ENCODE measurements around the gene SIL1.
A peak's percentile ranks its signal among the peaks of the same experiment; 100 is the strongest.
"Not testable (repeated sequence)": the region's sequence is repeated elsewhere in the genome, so short reads cannot be mapped to it uniquely, and the experiment has no call there.

Gene SIL1

DNA sequence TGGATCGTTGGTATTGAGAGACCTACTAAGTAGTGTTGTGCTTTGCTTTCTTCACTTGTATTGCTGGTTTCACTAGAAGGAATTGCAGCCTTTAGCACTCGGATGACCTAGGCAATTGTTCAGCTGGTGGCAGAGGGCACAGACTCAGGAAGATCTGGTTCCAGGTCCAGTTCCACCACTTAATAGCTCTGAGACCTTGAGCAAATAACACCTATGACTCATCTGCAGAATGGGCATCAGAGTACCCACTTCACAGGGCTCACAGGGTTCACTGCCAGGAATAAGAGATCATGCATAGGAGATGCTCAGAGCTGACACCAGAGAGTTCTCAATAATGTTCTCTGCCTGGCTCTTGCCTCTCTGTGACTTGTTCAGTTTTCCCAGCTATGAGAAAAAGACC is 133.6 kb downstream of the SIL1 start:
- DNase-seq = no peak

DNA sequence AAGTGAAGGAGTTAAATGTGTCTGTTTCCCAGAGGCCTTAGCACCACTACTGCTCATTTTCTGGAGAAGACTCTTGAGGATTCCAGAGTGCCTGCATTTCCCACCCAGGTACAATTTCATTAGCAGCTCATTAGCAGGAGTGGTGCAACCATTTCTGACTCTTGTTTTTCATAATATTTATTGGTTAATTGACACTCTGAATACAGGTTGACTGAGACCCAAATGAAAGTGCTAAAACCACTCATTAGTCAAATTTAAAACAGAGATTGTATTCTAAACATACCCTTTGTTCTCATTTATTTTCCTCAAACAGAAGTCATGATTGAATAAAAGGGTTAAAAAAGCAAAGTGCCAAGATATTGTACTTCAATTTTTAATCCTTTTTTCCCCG is 134.5 kb downstream of the SIL1 start:
- no peak for DNase-seq

DNA sequence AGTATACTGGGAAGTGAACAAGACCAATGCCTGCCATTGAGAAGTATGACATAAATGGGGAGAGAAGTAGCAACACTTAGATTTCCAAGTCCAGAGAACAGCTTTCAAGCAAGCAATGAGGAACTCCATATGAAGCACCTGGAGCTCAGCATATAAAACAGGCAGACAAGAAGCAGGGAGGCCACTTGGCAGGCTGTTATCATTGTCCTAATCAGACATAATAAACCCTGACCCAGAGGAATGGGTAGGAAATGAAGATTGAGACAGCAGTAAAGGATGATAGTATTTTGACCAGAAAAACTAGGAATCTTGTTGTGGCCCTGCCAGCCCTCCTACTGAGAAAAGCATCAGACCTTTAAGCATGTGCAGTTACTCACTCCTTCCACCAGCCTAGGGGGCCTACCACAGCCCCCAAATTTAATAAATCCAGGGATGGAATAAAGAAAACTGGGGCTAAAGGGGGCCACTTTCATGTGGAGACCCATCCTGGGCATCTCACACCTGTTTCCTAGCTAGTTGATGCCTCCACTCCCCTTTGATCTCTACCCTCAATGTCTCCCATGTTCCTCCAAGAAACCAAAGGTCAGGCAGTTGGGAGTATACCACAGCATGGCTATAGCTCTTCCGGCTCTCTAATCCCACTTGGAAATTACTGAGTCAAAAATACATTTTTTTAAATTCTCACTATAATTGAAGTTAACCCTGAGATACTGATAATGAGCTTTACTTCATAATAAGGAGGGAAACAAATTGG is 135.1 kb downstream of the SIL1 start:
- DNase-seq = no peak

DNA sequence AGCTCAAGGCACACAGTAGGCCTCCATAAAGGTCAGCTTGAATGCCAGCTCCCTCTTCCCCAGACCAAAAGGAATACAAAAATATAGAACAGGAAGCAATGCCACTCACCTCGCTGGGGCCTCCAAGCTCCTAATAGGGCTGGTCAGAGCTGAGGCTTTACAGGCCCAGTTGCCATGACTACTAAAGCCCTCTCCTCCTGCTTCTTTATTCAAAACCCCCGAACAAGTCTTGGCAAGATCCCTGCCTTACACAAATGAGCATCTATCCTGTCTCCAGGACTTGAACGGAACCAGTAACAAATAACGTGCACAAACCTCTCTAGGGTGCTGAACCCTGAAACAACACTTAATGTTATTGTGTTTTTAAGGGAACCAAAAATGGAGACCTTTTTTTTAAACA is 136.3 kb downstream of the SIL1 start:
- DNase-seq = peak; percentile 12

DNA sequence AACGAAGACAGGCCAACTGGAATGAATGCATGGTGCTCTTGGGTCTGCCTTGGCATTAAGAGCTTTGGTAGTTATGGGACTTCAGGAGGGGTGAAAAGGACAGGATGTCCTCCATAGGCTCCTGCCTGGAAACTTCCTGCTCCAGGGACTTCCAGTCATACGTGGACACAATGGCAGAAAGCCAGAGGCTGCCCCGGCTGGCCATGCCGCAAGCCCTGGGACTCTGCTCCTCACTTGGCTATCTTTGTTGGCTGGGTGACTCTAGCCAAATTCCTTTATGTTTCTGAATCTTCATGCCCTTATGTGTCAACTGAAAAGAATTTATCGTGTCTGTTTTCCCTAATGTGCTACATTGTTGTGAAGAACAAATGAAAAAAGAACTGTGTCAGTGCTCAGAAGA is 136.9 kb downstream of the SIL1 start:
- DNase-seq = peak; percentile 80

DNA sequence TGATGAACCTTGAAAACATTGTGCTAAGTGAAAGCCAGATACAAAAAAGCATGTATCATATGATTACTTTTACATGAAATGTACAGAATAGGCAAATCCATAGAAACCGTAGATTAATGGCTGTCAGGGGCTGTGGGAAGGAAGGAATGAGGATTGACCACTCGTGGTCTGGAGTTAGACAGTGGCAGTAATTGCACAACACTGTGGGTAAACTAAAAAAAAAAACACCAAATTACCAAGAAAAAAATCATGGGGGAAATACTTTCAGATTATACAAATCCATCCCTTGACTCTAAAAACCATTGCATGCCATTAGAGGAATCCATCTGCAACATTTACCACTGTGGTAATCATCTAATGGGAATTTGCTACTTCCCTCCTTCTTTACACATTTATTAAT is 140.0 kb downstream of the SIL1 start:
- DNase-seq = peak; percentile 92

DNA sequence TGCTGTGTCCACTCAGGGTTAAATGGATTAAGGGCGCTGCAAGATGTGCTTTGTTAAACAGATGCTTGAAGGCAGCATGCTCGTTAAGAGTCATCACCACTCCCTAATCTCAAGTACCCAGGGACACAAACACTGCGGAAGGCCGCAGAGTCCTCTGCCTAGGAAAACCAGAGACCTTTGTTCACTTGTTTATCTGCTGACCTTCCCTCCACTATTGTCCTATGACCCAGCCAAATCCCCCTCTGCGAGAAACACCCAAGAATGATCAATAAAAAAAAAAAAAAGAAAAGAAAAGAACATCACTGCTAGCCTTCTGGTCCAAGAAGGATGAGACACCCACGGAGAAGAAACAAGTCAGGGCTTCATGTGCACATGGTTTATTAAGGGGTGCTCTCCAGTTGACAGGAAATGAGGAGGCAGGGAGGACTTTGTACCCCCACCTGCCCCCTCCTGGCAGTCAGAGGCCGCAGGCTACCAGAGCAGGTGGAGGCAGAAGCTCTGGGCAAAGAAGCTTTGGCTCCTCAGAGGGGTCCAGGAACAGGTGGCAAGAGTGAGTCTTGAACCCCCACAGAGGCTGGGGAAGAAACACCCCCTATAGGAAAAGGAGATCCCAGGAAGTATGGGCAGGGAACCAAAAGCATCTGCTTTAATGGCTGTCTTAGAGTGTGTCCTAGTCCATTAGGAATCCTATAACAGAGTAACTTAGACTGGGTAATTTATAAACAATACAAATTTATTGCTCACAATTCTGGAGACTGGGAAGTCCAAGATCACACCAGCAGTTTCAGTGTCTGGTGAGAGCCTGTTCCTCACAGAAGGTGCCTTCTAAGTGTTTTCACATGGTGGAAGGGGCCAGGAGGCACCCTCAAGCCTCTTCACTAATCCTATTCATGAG is 140.9 kb downstream of the SIL1 start:
- DNase-seq = not testable (repeated sequence)

DNA sequence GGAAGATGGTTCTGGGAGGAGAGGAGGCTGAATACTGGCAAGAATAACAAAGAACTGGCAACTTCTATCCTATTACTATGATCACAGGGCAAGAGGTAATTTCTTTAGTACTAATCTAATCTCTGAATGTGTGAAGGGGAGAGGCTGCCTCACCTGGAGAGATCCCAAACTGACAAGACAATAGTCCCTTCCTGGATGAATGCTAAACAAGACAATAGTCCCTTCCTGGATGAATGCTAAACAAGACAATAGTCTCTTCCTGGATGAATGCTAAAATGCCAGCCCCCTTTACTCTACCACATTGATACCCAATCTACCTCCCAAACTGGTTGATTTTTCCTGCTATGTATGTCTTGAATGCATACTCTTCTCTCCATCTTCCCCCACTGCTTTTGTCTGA is 145.2 kb downstream of the SIL1 start:
- no peak for DNase-seq

DNA sequence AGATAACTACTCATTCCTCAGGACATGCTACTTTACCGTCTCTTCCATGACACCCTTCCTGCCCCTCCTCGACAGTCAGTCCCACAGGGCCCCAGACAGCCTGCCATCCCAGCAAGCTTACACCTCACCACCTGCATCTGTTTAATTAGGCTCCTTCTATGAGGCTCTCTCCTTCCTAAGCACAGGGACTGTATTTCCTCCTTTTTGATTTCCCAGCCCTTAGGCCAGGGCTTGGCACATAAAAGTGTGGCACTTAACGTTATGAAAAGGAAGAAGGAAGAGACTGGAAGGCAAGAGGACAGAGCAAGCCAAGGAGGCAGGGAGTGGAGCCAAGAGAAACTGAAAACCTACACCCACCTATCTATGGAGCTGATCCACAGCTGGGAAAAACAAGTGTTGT is 146.8 kb downstream of the SIL1 start:
- DNase-seq = no peak

DNA sequence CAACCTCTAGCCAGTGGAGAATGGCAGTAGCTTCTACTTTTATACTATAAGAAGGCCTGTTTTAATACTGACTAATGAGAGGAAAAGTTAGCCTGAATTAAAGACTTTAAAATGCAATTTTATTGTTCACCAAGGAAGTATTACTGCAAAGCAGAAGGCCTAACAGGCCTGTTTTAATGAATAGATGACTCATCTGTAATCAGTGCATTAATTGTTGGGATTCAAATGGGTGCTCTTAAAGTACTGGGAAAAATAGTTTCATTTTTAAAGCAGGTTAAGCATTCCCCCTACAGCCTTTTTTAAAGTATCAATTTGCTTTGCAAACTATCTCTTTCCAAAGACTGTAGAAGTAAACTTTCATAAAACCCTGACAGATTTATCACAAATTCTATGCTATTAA is 147.7 kb downstream of the SIL1 start:
- no peak for DNase-seq

DNA sequence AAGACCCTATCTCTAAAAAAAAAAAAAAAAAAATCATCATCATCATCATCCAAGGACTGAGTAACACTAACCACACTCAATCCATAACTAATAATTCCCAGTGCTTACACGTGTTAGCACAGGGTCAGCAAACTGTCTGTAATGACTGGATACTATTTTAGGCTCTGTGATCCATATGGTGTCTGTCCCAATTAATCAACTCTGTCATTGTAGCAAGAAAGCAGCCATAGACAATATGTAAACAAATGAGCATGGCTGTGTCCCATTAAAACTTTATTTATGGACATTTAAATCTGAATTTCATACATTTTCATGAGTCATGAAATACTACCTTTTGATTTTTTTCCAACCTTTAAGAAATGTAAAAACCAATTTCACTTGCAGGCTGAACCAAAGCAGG is 148.4 kb downstream of the SIL1 start:
- no peak for DNase-seq

DNA sequence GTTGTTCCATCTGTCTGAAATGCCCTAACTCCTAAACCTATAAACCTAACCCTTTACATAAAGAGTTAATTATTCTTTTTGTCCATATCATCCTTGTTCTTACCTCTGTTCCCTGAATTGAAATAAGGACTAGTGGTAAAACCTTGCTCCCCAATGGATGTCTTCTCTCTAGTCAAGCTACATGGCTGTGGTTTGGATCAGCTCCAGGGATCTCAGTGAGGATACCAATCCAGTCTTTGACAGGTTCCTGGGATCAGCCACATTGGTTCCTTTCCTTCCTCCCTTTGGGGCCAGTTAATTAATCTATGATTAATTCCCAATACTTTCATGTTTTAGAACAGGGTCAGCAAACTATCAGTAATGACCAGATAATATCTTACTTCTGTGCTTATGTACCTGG is 151.6 kb downstream of the SIL1 start:
- peak; percentile 36 for DNase-seq

DNA sequence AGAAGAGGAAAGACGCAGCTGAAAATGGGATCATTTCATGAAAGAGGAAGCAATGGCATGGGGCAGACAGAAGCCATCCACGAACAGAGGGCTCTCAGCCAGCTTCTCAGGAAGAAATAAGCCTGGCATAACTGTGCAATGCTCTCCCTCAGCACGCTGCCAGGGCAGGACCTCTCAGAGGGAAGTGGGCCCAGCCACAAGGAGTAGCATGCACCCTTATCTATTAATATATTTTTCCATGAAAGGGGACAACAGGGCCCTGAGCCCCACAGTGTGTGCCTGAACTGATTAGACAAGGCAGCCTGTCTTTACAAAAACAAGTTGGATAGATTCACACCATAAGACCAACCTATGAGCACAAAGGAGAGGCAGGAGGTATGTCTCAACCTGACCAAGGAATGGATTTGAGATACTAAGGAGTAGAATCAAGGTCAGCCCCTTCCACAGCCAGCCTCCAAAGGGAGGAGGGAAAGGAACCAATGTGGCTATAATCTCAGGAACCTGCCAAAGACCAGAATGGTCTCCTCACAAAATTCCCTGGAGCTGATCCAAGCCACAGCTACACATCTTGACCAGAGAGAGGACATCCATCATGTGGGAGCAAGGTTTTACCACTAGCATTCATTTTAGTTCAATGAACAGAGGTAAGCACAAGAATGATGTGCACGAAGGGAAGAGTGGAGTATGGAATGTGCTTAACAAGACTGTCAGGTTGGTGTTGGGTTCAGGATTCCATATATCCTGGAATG is 154.8 kb downstream of the SIL1 start:
- peak; percentile 65 for DNase-seq

DNA sequence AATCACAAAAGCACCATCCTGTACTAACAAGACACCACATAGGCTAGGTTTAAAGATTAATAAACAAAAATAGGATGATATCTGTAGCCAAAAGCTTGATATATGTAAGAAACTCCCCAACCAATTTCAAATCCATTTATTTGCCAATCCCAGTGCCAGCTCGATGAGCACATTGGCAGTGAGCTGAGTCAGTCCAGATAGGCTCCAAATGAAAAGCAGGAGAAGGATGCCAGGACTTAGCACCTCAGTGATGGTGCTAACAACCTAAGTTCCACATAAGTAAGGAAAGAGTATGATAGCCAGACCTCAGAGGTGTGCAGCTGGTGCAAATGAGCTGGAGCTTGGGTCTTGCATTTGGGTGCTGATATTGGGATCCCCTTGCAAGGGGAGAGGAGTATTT is 158.1 kb downstream of the SIL1 start:
- DNase-seq = no peak

DNA sequence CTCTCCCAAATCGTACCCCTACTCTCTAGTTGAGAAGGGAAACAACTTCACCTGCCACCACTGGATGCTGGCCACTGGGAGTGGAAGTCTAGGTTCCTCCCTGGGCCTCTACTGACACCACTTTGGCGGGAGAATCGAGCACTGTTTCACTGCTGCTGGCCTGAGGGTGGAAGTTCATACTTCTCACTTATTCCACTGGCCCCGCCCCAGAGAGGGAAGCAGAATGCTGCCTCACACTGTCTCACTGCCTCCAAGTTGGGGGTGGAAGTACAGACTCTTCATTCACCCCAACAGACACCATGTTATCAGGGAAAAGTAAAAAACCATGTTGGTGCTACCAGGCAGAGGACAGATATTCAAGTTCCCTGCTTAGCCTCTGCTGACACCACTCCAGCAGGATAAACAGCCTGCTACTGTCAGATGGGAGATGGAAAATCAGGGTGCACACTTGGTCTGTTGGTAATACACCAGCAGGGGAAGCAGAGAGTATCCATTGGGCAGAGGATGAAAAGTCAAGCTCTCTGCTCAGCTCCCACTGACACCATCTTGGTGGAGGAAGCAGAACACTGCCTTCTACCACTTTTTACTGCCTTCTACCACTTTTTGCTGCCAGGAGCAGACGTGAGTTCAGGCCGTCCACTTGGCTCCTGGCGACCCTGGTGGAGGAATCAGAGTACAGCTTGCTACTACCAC is 159.4 kb downstream of the SIL1 start:
- DNase-seq = no peak

DNA sequence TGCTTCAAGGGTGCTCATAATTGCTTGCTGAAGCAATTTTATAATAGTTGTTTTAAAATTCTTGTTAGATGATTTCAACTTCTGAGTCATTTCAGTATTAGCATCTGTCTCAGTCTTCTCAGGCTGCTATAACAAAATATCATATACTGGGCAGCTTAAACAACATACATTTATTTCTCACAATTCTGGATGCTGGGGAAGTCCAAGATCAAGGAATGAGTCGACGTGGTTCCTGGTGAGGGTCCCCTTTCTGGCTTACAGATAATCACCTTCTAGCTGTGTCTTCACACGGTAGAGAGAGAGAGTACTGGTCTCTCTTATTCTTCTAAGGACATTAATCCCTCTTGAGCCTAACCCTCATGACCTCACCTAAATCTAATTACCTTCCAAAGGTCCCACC is 160.4 kb downstream of the SIL1 start:
- DNase-seq = no peak

DNA sequence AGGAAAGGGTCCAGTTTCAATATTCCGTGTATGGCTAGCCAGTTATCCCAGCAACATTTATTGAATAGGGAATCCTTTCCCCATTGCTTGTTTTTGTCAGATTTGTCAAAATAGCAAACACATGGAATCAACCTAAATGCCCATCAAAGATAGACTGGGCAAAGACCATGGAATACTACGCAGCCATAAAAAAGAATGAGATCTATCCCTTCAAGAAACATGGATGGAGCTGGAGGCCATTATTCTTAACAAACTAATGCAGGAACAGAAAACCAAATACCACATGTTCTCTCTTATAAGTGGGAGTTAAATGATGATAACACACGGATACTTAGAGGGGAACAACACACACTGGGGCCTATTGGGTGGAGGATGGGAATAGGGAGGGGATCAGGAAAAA is 161.8 kb downstream of the SIL1 start:
- DNase-seq = not testable (repeated sequence)

DNA sequence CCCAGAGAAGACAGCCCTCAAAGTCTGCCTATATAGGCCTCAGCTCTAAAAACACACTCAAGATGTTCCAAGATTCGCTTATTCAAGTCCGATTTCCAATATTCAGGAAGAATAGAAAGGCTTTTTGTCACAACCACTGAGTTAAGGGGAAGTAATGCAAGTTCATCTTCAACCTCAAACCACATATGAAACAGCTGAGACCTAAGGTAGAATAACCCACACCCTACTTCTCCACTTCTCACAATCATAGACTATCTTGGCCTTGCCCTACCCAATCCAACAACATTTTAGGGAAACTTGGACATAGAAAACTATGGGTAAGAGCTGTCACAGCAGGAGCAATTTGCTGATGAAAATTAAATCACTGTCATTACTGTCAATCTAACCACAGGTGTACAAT is 171.0 kb downstream of the SIL1 start:
- DNase-seq = no peak

DNA sequence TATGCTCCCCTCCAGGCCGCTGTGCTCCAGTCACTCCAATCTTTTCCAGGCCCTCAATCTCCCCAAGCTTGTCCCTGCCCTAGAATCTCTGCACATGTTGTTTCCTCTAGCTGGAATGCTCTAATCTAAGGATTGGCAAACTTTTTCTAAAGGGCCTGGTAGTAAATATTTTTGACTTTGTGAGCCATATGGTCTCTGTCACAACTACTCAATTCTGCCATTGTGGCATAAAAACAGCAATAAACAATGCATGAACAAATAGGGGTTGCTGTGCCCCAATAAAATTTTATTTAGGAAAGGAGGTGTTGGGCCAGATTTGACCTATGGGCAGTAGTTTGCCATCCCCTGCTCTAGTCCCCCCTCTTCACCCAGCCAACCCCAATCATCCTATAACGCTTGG is 172.5 kb downstream of the SIL1 start:
- DNase-seq = no peak

DNA sequence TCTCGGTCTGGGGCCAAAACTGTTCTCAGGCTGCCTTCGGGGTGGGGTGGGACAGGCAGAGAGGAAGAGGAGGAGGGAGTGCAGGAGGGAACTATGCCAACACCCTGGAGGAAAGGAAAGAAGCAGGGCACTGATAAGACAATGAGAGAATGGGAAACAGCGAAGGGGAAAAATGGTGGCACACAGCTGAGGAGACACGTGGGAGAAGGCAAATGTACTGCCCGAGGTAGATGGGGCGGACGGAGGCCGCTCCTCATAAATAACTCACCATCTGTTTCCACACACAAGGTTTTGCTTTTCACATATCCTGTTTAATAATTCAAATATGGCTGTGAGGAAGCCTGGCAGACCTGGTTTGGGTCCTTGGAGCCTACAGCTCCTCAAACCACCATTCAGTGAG is 174.9 kb downstream of the SIL1 start:
- no peak for DNase-seq

DNA sequence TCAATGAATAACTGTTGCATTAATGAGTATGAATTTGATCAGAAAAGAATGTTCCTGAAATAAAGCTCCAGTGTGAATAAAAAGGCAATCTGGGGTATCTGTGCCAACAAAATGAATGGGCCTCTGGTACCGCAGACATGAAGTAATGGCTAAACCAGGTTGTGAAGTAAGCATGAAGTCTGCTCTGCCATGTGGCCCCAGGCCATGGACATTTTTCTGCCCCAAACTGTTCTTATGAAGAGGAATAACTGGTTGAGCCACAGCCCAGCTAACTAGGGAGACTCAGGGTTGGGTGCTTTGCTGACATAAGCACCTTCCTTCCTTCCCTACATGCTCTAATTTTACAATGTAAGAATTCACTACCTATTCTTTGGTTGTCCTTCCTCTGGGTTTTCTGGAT is 175.6 kb downstream of the SIL1 start:
- DNase-seq = no peak

DNA sequence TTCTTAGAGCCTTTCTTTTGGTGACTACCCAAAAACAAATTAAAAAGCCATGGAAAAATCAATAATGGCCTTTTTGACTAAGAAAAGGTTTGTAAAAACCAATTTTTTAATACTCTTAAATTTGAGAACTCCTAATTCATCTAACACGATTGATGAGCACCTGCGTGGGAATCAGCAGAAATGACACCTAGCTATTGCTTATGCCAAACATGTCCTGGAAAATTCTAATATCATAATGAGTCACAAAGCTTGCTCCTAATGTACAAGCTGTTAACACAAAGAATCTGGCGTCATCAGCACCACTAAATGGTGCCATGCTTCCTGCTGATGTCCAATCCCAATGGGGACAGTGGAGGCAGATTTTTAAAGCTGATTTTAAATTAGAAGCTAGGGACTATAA is 176.8 kb downstream of the SIL1 start:
- no peak for DNase-seq

DNA sequence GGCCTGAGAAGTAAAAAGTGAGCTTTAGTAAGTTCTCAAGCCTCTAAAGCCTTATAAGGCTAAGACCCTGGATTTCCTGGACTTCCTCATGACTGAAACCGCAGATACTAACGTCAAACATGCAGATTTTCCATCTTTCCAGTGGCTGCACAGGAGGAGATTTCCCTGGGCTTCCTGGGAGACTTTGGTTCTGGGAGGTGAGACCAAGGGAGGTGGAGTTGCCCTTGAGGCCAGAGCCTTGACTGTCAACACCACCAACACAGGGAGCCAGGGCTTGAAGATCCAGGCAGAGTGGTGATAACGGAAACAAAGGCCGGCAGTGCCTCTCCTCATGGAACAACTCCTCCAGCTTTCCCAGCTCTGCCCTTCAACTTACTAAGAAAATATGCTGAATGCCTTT is 178.3 kb downstream of the SIL1 start:
- DNase-seq = no peak
